Fibroblast of peridontal ligament (primary cell): ENCODE data around the gene RPL10.

Experiments
- DNase-seq: peaks from one replicate; pipeline ENCODE4 v3.0.0-alpha.2; 2010; ENCODE audit errors: extremely low read depth

RPL10 gene

GRCh38 chrX:154362085-154362742 lies 36.0 kb upstream of the RPL10 start:
- DNase-seq: no peak

GRCh38 chrX:154363706-154364439 lies 34.3 kb upstream of the RPL10 start:
- DNase-seq: no peak

GRCh38 chrX:154365052-154365600 lies 33.1 kb upstream of the RPL10 start:
- no peak for DNase-seq

GRCh38 chrX:154365997-154366665 lies 32.0 kb upstream of the RPL10 start:
- no peak for DNase-seq

GRCh38 chrX:154366666-154367055 lies 31.5 kb upstream of the RPL10 start:
- peak; percentile 27 for DNase-seq

- no peak for DNase-seq
Measured at GRCh38 chrX:154367474-154368308, 30.5 kb upstream of the RPL10 start.

GRCh38 chrX:154368630-154369448 lies 29.3 kb upstream of the RPL10 start:
- DNase-seq: peak; percentile 88

- DNase-seq: peak; percentile 94
Measured at GRCh38 chrX:154369449-154370299, 28.5 kb upstream of the RPL10 start.

- DNase-seq: peak; percentile 21
Measured at GRCh38 chrX:154370300-154371016, 27.7 kb upstream of the RPL10 start.

- DNase-seq: peak; percentile 90
Measured at GRCh38 chrX:154371017-154371788, 27.0 kb upstream of the RPL10 start.

GRCh38 chrX:154371789-154372300 lies 26.3 kb upstream of the RPL10 start:
- no peak for DNase-seq

GRCh38 chrX:154372612-154373022 lies 25.6 kb upstream of the RPL10 start:
- DNase-seq: peak; percentile 50

GRCh38 chrX:154373340-154374306 lies 24.6 kb upstream of the RPL10 start:
- DNase-seq: peak; percentile 87

- no peak for DNase-seq
Measured at GRCh38 chrX:154374313-154375155, 23.6 kb upstream of the RPL10 start, which contains the start of gene FLNA. TSS of gene FLNA (minus strand) at chrX:154374634. CDS start at chrX:154371245, 3,389 bp downstream.

GRCh38 chrX:154375156-154375504 lies 23.0 kb upstream of the RPL10 start:
- DNase-seq: no peak

GRCh38 chrX:154376774-154377173 lies 21.4 kb upstream of the RPL10 start:
- no peak for DNase-seq
